GM18909 (cell line): ENCODE data around the gene F13A1.

Experiments used
- ATAC-seq: cut with Tn5 transposase; IDR thresholded peaks from one replicate; pipeline ENCODE4 v1.9.1; 2021; ENCODE audit warnings: mild to moderate bottlenecking; ENCODE audit not compliant: unreplicated experiment, poor library complexity

Gene F13A1

DNA sequence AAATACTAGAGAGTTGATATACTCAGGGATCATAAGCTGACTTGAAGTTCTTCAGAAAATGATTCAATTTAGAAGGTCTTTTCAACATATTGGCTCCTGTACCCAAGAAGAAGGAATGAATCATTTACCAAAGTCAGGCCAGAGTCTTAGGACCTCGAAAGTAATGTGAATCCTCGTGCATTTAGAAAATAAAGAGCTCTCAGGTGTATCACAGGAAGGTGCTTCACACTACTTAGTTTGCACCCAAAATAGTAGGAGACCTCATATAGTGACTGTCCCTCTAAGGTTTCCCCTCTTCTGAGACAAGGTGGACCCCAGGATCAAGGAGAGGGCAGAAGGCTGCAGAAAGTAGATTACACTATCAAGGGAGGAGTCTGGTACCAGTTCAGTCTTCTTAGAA, 71.8 kb downstream of the F13A1 start:
- ATAC-seq, result peak; percentile 54

DNA sequence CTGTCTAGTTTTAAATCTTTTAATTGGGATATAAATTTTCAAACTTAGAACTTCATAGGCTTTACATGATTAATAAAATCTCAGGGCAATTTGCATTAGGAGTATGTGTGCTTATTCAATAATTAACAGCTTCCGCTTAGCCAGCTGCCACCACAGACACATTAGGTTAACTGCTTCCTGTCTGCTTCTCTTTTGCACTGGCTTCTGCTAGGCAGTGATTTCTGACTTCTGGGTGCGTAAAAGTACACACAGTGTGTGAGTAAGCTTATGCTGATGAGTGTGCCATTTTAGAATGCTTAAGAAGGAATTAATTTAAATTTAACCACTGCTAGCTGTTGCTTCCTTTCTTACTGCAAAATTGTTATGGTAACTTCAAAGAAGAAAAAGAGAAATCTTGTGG, 73.9 kb downstream of the F13A1 start:
- peak; percentile 87 for ATAC-seq

DNA sequence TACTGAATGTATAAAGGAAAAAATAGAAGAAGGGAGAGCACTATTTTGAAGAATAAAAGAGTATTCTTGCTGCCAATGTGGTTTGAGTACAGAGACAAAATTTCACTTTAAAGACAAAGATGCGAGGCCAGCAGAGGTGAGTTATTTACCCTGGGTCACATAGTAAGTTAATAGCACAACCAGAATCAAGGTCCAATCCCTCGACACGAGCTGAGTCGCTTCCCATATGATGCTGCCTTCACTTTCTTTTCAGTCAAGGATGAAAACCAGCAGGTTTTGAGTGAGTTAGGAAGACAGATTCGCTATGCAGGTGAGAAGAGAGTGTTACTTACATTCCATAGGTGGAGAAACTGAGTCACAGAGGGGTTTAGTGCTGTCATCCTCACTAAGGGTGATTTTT, 75.8 kb downstream of the F13A1 start:
- no peak for ATAC-seq

DNA sequence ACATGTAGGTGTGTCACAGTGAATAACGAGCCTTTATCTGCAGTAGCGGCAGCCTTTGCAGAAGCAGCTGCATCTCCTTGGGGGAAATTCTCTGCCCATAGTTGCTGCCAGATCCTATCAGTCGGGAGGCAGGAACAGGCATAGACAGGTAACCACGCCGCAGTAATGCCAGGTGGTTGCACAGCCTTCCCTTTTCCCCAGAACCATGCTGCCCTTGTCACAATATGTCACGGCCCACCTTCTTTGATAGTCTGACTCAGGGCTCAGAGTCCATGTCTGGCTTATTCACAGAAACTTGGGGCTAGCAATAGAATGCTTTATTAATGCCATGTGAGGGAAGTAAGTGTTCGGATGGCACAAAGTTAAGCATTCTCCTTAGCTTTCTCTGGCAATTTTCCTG, 76.6 kb downstream of the F13A1 start:
- no peak for ATAC-seq

DNA sequence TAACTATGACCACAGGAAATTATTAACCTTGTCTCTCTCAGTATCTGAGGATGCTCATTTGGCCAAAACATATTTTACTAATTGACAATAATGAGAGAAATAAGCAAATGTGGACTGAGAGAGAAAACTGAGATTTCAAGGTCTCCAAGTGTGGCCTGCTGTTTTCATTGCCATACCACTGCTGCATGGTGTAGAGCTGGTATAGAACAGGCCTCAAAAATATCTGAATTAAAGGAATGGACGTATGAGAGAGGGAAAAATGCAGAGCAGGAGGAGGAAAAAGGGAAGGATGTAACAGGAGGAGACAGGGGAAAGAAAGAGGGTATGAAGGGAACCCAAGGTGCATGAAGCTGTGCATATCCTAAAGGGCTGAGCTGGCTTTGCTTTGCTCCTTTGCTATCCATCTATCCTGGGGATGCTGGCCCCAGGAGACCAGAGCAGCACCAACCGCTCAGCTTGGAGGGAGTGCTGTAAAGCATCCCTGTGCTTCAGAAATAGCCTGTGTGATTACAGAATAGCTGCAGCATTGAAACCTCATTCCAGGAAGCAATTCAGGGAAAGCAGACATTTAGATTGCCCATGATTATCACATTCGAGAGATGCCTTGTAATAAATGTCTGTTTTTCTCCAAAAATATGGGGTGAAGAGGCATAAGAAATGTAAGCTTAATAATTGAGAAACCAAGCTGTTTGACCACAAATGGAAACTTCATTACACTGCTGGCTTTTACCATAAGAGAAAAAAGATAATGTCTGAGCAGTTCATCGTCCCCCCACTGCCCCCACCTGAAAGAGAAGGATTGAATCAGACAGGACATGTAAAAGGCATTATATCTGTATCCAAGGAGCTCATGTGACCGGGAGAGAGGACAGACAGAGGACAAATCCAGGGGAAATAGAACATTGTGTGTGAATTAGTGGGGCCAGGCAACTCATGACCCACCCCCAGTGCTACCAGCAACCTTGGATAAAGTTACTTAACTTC, 80.6 kb downstream of the F13A1 start:
- ATAC-seq, result no peak

DNA sequence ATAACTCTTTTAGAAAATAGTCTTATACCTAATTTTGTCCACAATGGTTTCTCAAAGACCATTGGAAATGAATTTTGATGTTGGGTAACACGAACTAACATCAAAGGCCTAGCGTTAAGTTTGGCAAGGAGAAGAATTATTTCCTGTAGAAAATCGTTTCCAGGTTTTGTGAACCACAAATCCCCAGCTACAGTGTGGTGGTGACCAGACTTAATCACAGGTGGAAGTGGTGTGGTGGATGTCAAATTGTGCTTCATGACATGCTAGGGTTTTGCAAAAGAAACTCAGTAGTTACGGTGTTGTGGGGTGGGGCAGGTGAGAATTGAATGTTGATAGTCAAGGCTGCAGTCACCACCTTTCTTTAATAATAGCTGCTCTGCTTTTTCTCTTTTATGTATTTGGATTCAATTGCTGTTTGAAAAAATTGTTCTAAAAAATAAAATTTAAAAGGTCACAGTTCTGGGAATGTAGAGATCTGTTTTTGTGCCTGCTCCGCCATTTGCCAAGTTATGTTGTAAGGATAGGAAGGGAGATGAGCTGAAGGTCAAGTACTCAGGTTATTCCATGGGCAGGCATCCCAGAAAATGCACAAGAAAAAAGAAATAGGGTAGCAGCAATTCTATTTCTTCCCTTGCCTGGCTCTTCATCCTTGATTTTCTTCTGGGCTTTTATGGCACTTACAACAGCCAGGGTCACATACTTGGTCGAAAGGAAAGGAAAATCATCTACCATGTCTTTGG, 83.6 kb downstream of the F13A1 start:
- no peak for ATAC-seq

DNA sequence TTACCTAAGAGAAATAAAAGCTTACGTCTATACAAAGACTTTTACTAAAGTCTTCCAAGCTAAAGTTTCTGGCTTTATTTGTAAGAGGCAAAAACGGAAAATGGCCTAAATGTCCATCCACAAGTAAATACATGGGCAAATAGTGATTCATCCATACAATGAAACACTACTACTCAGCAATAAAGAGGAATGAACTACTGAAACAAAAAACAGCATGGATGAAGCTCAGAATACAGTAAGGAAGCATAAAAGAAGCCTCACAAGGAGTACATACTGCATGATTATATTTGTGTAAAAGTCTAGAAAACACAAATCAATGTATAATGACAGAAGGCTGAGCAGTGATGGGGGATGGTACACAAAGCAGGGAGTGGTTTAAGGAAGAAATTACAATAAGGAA, 84.7 kb downstream of the F13A1 start:
- no peak for ATAC-seq

DNA sequence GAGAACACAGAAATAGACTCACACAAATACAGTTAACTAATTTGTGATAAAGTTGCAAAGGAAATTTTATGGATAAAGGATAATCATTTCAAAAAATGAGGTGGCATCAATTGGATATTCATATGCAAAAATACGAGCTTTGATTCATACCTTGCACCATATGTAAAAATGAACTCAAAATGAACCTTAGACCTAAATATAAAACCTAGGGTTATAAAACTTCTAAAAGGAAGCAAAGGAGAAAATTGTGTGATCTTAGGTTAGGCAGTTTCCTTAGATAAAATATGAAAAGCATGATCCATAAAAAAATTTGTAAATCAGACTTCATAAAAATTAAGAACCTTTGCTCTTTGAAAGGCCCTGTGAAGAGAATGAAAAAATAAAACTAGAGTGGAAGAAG, 85.5 kb downstream of the F13A1 start:
- ATAC-seq, result no peak

DNA sequence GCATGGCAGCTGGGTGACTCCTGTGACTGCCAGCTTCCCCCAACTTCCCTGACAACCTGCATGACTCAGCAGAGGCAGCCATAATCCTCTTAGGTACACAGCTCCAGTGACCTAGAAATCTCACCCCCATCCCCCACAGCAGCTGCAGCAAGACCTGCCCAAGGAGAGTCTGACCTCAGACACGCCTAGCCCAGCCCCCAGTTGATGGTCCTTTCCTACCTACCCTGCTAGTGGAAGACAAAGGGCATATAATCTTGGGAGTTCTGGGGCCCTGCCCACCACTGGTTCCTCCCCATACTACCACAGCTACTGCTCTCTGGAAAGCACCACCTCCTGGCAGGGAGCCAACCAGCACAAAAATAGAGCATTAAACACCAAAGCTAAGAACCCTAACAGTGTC, 90.2 kb downstream of the F13A1 start:
- no peak for ATAC-seq

DNA sequence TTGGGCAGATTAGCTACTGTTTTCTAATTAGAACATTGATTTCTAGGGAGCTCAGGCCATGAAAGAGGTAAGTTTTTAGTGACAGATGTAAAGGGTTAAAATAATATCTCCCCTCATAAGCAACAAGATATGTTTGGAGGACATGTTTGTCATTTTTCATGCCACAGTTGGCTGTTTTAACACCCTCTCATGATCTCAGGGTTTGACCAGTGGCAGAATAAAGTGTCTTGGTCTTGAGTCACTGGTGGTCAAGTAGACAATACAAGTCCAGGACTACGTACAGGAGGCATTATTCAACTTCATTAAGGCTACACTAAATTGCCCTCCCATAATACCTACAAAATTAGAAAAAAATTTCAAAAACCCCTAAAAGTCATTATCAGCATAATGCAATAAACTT, 92.6 kb downstream of the F13A1 start:
- ATAC-seq, result no peak

DNA sequence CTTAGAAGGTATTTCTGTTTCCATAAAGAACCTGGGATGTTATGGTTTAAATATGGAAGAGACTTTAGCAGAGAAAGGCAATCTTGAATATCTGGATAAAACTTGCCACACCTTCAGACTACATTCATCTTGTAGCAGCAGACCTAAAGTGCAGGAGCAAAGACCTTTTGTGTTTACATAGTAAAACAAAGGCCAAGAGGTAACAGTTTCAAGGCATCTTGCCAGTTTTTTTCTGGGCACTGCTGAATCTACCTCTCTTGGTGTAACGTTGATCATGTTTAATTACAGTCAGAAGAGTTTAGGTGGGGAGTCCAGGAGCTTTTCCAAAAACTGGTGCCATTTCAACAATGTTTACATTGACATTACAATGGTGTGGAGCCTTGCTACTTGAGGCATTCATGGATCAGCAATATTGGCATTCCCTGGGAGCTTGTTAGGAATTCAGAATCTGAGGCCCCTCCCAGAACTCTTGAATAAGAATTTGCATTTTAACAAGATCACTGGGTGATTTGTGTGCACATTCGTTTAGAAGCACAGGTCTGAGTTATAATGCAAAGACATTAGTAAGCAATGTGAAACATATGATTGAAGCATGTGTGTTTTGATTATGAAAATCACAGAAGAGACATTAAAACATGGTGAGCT, 94.5 kb downstream of the F13A1 start:
- no peak for ATAC-seq

DNA sequence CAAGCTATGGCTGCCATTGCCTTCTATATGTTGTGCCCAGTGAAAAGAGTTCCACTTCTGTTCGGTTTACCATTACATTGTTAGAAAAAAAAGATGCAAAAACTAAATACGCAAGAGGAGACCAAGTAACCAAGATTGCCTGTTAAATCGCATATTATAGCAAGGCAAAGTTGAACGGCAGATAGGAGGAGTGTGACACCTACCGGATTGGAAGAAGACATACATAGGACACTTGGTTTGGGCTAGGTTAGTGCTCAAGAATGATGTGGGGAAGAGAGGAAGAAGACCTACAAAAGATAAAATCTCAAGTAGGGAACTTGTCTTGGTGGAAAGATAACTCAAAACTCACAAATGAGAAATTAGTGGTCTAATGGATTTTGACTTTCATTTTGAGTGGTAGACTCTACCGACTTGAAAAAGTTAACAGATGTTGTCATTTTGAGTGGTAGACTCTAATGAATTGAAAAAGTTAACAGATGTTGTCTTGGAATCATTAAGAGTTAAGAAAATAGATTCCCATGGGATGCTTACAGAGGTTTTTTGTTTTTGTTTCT, 95.5 kb downstream of the F13A1 start:
- ATAC-seq, result no peak

DNA sequence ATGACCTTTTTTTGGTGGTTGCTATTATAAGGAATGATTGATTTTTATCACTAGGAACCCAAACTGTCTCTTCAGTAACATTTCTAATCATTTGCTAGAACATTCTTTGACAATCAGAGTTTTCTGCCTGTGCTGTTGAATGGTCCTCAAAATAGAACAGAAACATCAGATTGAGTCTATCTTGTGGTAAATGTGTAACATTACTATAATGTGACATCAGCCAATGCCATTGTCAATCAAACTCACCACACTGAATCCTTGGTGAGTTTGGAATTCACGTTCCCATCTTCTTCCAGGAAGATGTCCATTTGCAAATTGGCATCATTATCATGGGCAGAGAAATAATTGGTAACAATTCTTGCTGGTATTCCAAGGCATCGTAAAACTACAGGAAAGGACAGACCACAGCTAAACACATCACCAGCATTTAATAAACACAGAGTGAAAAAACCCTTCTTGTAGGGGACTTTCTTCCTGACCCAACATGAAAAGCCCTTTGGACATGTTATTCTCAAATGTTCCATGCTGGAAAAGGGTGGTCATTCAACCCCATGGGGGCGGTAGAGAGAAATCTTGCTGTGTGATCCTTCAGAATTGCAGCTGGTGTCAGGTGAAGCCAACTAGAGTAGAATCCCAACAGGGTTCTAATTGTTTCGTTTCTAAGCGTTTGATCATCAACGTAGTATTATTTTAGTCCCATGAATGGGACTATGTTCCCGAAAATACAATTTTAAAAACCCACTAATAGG, 98.5 kb downstream of the F13A1 start:
- ATAC-seq, result no peak

DNA sequence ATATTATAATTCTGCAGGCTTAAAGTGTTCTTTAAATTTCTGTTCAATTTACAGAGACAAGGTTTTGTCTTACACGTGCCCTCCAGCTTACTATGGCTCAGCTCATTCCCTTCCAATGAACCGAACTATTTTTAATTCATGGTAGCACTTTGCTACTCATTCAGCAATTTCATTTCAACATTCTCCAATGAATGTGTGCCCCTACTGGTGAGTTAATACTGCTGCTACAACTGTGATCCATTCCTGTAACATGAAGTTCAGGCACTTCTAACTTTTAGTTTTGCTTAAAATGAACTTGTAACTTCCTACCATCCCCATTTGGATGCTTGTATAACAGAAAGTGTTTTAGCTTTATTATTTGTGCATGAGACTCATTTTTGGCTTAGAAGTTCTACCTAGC, 99.7 kb downstream of the F13A1 start:
- no peak for ATAC-seq

DNA sequence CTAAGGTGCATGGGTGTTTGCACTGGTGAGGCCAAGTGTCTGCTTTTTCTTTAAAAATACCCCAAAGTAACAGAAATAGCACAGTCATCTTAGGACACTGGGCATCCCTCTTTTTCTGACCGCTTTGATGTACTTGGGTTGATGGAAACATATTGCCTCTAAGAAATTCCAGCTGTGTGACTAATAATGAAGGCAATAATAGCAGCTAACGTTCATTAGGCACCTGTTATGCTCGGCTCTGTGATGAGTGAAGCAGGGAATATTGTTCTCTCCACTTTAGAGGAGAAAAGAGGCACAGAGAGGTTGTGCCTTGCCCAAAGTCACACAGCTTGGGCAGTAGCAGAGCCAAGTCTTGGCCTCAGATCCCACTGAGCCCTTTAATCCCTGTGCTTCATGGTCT, 100.7 kb downstream of the F13A1 start:
- ATAC-seq, result no peak

DNA sequence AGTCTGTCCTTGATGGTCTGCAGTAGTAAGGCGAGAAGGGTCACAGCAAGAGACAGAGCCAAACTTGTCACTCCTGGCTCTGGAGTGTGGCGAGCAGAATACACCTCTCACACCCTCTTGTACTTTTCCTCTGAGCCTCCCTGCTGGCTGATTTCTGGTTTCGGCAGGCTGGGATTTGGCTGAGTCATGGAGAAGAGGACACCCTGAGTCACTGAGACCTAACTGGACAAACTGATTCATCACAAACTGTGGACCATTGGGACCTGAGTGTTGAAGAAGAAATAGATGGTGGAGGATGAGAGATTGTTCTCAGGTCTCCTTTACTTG, 101.7 kb downstream of the F13A1 start:
- no peak for ATAC-seq

DNA sequence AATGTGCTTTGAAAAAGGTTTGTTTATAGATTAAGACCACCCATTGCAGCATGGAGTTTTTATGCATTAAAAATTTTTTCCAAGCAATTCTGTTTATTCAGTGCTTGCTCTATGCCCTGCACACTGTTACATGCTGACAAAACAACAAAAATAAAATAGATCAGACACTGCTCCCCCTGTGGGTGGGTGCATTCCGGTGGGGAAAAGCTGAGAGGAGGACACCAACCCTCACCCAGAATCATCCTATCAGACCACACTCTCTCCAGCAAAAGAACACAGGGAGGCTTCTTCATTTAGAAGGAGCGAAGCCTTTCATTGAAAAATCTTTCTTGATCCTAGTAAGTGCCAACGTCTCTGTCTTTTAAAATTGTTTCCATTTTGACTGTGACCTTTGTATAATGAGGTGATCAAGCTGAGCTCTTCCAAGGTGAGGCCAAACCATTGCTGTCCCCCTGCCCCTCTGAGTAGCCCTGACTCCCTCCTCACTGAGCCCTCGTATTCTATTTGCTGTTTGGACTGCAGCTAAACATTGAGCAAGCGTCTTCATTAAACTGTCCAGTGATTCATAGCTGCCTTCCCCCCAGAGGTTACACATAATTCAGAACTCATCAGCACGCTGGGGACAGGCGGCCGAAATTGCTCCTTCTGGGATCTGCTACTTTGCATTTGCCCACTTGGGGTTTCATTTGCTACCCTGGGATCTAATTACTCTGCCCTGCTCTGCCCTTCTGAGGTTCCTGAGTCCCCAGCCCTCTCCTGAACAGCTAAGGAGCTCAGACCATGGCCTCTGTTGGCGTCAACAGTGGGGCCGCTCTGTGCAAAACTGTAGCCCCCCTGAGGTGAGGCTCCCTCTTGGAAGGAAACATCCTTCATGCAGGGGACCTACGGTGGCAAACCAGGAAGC, 102.4 kb downstream of the F13A1 start:
- ATAC-seq, result no peak

DNA sequence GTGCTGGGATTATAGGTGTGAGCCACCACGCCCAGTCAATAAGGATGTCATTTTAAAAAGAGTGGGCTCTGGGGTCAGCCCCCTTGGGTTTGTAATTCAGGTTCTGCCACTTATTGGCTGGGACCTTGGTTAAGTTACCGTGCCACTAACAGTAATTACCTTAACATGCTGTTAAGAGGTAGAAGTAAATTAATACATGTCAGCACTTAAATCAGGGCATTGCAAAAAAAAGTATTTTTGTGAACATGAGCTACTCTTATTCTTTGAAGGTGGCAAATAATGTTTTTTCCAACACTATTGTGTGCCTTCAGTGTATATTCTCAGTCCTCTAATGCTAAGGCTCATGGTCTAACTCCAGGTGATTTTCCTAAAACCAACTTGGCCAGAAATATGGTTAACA, 109.5 kb downstream of the F13A1 start:
- no peak for ATAC-seq

DNA sequence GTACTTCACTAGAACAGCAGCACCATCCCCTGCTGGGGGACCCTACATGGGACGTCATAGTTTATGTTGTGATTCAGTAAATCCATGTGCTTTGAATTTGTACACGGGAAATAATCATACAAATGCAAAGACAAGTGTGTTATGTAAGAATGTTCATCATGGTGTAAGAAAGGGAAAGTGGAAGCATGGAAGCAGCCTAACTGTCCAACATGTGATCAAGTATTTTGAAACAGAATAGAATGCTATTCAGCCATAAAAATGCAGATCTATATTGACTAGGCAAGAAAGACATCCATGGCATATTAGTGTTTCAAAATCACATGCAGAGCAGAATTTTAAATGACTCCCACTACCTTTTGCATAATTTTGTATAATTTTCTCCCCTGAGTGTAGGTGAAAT, 117.6 kb downstream of the F13A1 start:
- no peak for ATAC-seq
